Vagina (tissue), 2 donors: ENCODE measurements around the gene SLC9B1.

ENCODE experiments used
- CTCF ChIP-seq, 3 experiments: fragments of 450-650 bp in 2 of 3; fragments of 200-600 bp in 1 of 3; sonication (generic) in 1 of 3; IDR thresholded peaks; one replicate each; pipeline ENCODE4 v1.5.1; 2017 to 2019; ENCODE audit warnings: antibody characterized with exemption in 3 of 3, mild to moderate bottlenecking in 2 of 3, moderate library complexity in 2 of 3
- POLR2A ChIP-seq, 2 donors: fragments of 450-650 bp; IDR thresholded peaks; one replicate each; pipeline ENCODE4 v1.6.1; 2017; ENCODE audit warnings: antibody characterized with exemption in 2 of 2, mild to moderate bottlenecking in 2 of 2, moderate library complexity in 2 of 2

- no peak for TF ChIP-seq CTCF (IDR thresholded peaks at IDR 0.05)
- TF ChIP-seq POLR2A (IDR thresholded peaks at IDR 0.05), result no peak
Measured at GRCh38 chr4:102988429-102989020, 31.0 kb downstream of the SLC9B1 start.
